ENCODE results near the gene BMPR1A.

BMPR1A gene

GRCh38 chr10:86964847-86965190, 208.4 kb downstream of the BMPR1A start:
- no peak for DNase-seq (ENCODE audit: low read depth, low spot score)
- Histone ChIP-seq H3K4me1 (ENCODE audit: control insufficient read depth, insufficient read depth, low read length) (peaks cover 9% of the 10 kb centered on the region; the same call in 1 of the 2 replicates), H3K27me3 (ENCODE audit: control insufficient read depth, insufficient read depth, low read length) (no peaks in the 10 kb centered on the region), H3K4me3 (ENCODE audit: low read length) (no peak overlapping the region), H3K9me3 (ENCODE audit: control insufficient read depth, insufficient read depth, low read length) (no peaks in the 10 kb centered on the region), H3K27ac (ENCODE audit: low read length) (no peak overlapping the region), H3K36me3 (ENCODE audit: control insufficient read depth, insufficient read depth, low read length) (no peaks in the 10 kb centered on the region)
- no CpG with 5 or more reads among the region's 2 CpGs for WGBS (ENCODE audit: insufficient coverage, insufficient read length)

GRCh38 chr10:86965986-86966654, 209.7 kb downstream of the BMPR1A start:
- Histone ChIP-seq H3K27me3 (ENCODE audit: control insufficient read depth, insufficient read depth, low read length) (no peaks in the 10 kb centered on the region), H3K4me3 (ENCODE audit: low read length) (no peak overlapping the region), H3K9me3 (ENCODE audit: control insufficient read depth, insufficient read depth, low read length) (no peaks in the 10 kb centered on the region), H3K36me3 (ENCODE audit: control insufficient read depth, insufficient read depth, low read length) (no peaks in the 10 kb centered on the region), H3K4me1 (ENCODE audit: control insufficient read depth, insufficient read depth, low read length) (peaks cover 10% of the 10 kb centered on the region; the same call in 1 of the 2 replicates), H3K27ac (ENCODE audit: low read length) (no peak overlapping the region)
- WGBS (ENCODE audit: insufficient coverage, insufficient read length), result no CpG with 5 or more reads among the region's 11 CpGs
- no peak for DNase-seq (ENCODE audit: low read depth, low spot score)

GRCh38 chr10:86967481-86967941, 211.1 kb downstream of the BMPR1A start:
- no peak overlapping the region for H3K4me3 ChIP-seq (ENCODE audit: low read length)
- no peaks in the 10 kb centered on the region for H3K9me3 ChIP-seq (ENCODE audit: control insufficient read depth, insufficient read depth, low read length)
- H3K27me3 ChIP-seq (ENCODE audit: control insufficient read depth, insufficient read depth, low read length), result peaks cover 4% of the 10 kb centered on the region; the same call in 1 of the 2 replicates
- DNase-seq (ENCODE audit: low read depth, low spot score), result no peak
- peaks cover 10% of the 10 kb centered on the region; the same call in 1 of the 2 replicates for H3K4me1 ChIP-seq (ENCODE audit: control insufficient read depth, insufficient read depth, low read length)
- WGBS (ENCODE audit: insufficient coverage, insufficient read length), result no CpG with 5 or more reads among the region's 7 CpGs
- H3K36me3 ChIP-seq (ENCODE audit: control insufficient read depth, insufficient read depth, low read length), result no peaks in the 10 kb centered on the region
- H3K27ac ChIP-seq (ENCODE audit: low read length), result no peak overlapping the region

- Histone ChIP-seq H3K4me1 (ENCODE audit: control insufficient read depth, insufficient read depth, low read length) (peaks cover 13% of the 10 kb centered on the region), H3K27ac (ENCODE audit: low read length) (no peak within 1 kb of the TSS), H3K9me3 (ENCODE audit: control insufficient read depth, insufficient read depth, low read length) (no peaks in the 10 kb centered on the region), H3K36me3 (ENCODE audit: control insufficient read depth, insufficient read depth, low read length) (no peaks in the 10 kb centered on the region), H3K4me3 (ENCODE audit: low read length) (no peak within 1 kb of the TSS), H3K27me3 (ENCODE audit: control insufficient read depth, insufficient read depth, low read length) (peaks cover 5% of the 10 kb centered on the region; the same call in 1 of the 2 replicates)
- no CpG with 5 or more reads among the region's 59 CpGs for WGBS (ENCODE audit: insufficient coverage, insufficient read length)
- DNase-seq (ENCODE audit: low read depth, low spot score), result no peak
Observed at GRCh38 chr10:86968271-86968993, 212.0 kb downstream of the BMPR1A start, which contains the start of gene ADIRF. Gene ADIRF (plus strand): TSS chr10:86968482. CDS start chr10:86968545, 63 bp downstream.

- Histone ChIP-seq H3K27ac (ENCODE audit: low read length) (no peak overlapping the region), H3K36me3 (ENCODE audit: control insufficient read depth, insufficient read depth, low read length) (no peaks in the 10 kb centered on the region), H3K4me1 (ENCODE audit: control insufficient read depth, insufficient read depth, low read length) (peaks cover 13% of the 10 kb centered on the region), H3K9me3 (ENCODE audit: control insufficient read depth, insufficient read depth, low read length) (no peaks in the 10 kb centered on the region), H3K4me3 (ENCODE audit: low read length) (no peak overlapping the region), H3K27me3 (ENCODE audit: control insufficient read depth, insufficient read depth, low read length) (peaks cover 5% of the 10 kb centered on the region; the same call in 1 of the 2 replicates)
- no peak for DNase-seq (ENCODE audit: low read depth, low spot score)
- WGBS (ENCODE audit: insufficient coverage, insufficient read length), result no CpG with 5 or more reads among the region's 9 CpGs
Observed at GRCh38 chr10:86968994-86969355, 212.6 kb downstream of the BMPR1A start.

GRCh38 chr10:86969421-86970041, 213.1 kb downstream of the BMPR1A start:
- whole genome bisulfite sequencing (ENCODE audit: insufficient coverage, insufficient read length), result no CpG with 5 or more reads among the region's 8 CpGs
- Histone ChIP-seq H3K27ac (ENCODE audit: low read length) (no peak overlapping the region), H3K4me3 (ENCODE audit: low read length) (no peak overlapping the region), H3K36me3 (ENCODE audit: control insufficient read depth, insufficient read depth, low read length) (no peaks in the 10 kb centered on the region), H3K4me1 (ENCODE audit: control insufficient read depth, insufficient read depth, low read length) (peaks cover 13% of the 10 kb centered on the region), H3K27me3 (ENCODE audit: control insufficient read depth, insufficient read depth, low read length) (peaks cover 5% of the 10 kb centered on the region; the same call in 1 of the 2 replicates), H3K9me3 (ENCODE audit: control insufficient read depth, insufficient read depth, low read length) (no peaks in the 10 kb centered on the region)
- DNase-seq (ENCODE audit: low read depth, low spot score), result no peak

GRCh38 chr10:86970162-86970981, 214.0 kb downstream of the BMPR1A start:
- Histone ChIP-seq H3K9me3 (ENCODE audit: control insufficient read depth, insufficient read depth, low read length) (no peaks in the 10 kb centered on the region), H3K4me3 (ENCODE audit: low read length) (peak overlapping the region; percentile 53; the same call in 1 of the 2 replicates), H3K27me3 (ENCODE audit: control insufficient read depth, insufficient read depth, low read length) (peaks cover 5% of the 10 kb centered on the region; the same call in 1 of the 2 replicates), H3K4me1 (ENCODE audit: control insufficient read depth, insufficient read depth, low read length) (peaks cover 13% of the 10 kb centered on the region), H3K36me3 (ENCODE audit: control insufficient read depth, insufficient read depth, low read length) (no peaks in the 10 kb centered on the region), H3K27ac (ENCODE audit: low read length) (no peak overlapping the region)
- no peak for DNase-seq (ENCODE audit: low read depth, low spot score)
- no CpG with 5 or more reads among the region's 30 CpGs for WGBS (ENCODE audit: insufficient coverage, insufficient read length)

GRCh38 chr10:86970982-86971231, 214.5 kb downstream of the BMPR1A start:
- no peaks in the 10 kb centered on the region for H3K36me3 ChIP-seq (ENCODE audit: control insufficient read depth, insufficient read depth, low read length)
- no peak overlapping the region for H3K27ac ChIP-seq (ENCODE audit: low read length)
- no peaks in the 10 kb centered on the region for H3K9me3 ChIP-seq (ENCODE audit: control insufficient read depth, insufficient read depth, low read length)
- H3K27me3 ChIP-seq (ENCODE audit: control insufficient read depth, insufficient read depth, low read length), result peaks cover 5% of the 10 kb centered on the region; the same call in 1 of the 2 replicates
- peak overlapping the region; percentile 53; the same call in 1 of the 2 replicates for H3K4me3 ChIP-seq (ENCODE audit: low read length)
- no peak for DNase-seq (ENCODE audit: low read depth, low spot score)
- peaks cover 13% of the 10 kb centered on the region for H3K4me1 ChIP-seq (ENCODE audit: control insufficient read depth, insufficient read depth, low read length)
- no CpG with 5 or more reads among the region's 20 CpGs for WGBS (ENCODE audit: insufficient coverage, insufficient read length)

- no peaks in the 10 kb centered on the region for H3K9me3 ChIP-seq (ENCODE audit: control insufficient read depth, insufficient read depth, low read length)
- whole genome bisulfite sequencing (ENCODE audit: insufficient coverage, insufficient read length), result no CpG with 5 or more reads among the region's 66 CpGs
- DNase-seq (ENCODE audit: low read depth, low spot score), result no peak
- peaks cover 13% of the 10 kb centered on the region for H3K4me1 ChIP-seq (ENCODE audit: control insufficient read depth, insufficient read depth, low read length)
- H3K27ac ChIP-seq (ENCODE audit: low read length), result no peak overlapping the region
- peak overlapping the region; percentile 53 for H3K4me3 ChIP-seq (ENCODE audit: low read length)
- H3K27me3 ChIP-seq (ENCODE audit: control insufficient read depth, insufficient read depth, low read length), result peaks cover 5% of the 10 kb centered on the region; the same call in 1 of the 2 replicates
- H3K36me3 ChIP-seq (ENCODE audit: control insufficient read depth, insufficient read depth, low read length), result no peaks in the 10 kb centered on the region
Observed at GRCh38 chr10:86971232-86971991, 215.0 kb downstream of the BMPR1A start.

Measured in iPS DF 6.9 (cell line).